Activated T-cell treated with anti-CD3 and anti-CD28 coated beads, Interleukin-2, amount 50 U/mL, for 4 hours (primary cell): ENCODE data around the gene FCAR. TPM values are rescaled to one million over a fixed set of nuclear protein-coding genes. Genes with fewer than 3 reads are reported as not detected.
"Not testable (repeated sequence)": the region's sequence is repeated elsewhere in the genome, so short reads cannot be mapped to it uniquely, and the experiment has no call there.

Experiments
- ATAC-seq, 2 donors: fragments of 200-7000 bp; cut with Tn5 transposase; one replicate each; pipeline ENCODE4 v1.10.0; 2021
- DNase-seq: peaks from one replicate; pipeline ENCODE4 v3.0.0-alpha.2; 2020
- H3K27me3 Mint-ChIP-seq: one replicate; pipeline ENCODE4 v1.8.0; 2021; ENCODE audit warnings: low read depth, mixed read lengths
- H3K36me3 Mint-ChIP-seq: one replicate; pipeline ENCODE4 v1.8.0; 2022; ENCODE audit warnings: mixed read lengths; ENCODE audit not compliant: insufficient read depth
- H3K4me1 Mint-ChIP-seq: one replicate; pipeline ENCODE4 v1.8.0; 2021; ENCODE audit warnings: low read depth, mixed read lengths
- H3K4me3 Mint-ChIP-seq: one replicate; pipeline ENCODE4 v1.8.0; 2021; ENCODE audit warnings: mild to moderate bottlenecking, moderate library complexity, mixed read lengths
- H3K9me3 Mint-ChIP-seq: one replicate; pipeline ENCODE4 v1.8.0; 2021; ENCODE audit warnings: mixed read lengths
- total RNA-seq, 3 donors: library from RNA; stranded (reverse); gene quantifications; one replicate each; pipeline ENCODE4 v1.2.1, GENCODE V29; 2021

The FCAR gene
- total RNA-seq, 3 donors from 2014 or later, result not detected

- not testable (repeated sequence) for DNase-seq, H3K9me3 Mint-ChIP-seq
These were observed 30.2 kb downstream of the FCAR start for GRCh38 chr19:54904261-54904660.

GRCh38 chr19:54905421-54905802 is 31.4 kb downstream of the FCAR start:
- ATAC-seq, result no peak
- peaks cover 6% of the 10 kb centered on the region for H3K27me3 Mint-ChIP-seq
- no peak for DNase-seq
- no peaks in the 10 kb centered on the region for H3K4me1 Mint-ChIP-seq
- H3K36me3 Mint-ChIP-seq, result no peaks in the 10 kb centered on the region
- no peaks in the 10 kb centered on the region for H3K9me3 Mint-ChIP-seq
- H3K4me3 Mint-ChIP-seq, result no peak overlapping the region

More at GRCh38 chr19:54904261-54904660, 30.2 kb downstream of the FCAR start:
- ATAC-seq, H3K4me3 Mint-ChIP-seq, H3K4me1 Mint-ChIP-seq, H3K36me3 Mint-ChIP-seq: not testable (repeated sequence)
- H3K27me3 Mint-ChIP-seq, result peaks cover 12% of the 10 kb centered on the region

GRCh38 chr19:54905803-54906511 is 31.9 kb downstream of the FCAR start, which contains the start of gene NCR1:
Gene NCR1, plus strand, starts transcription at chr19:54906148. Its CDS starts 40 bp downstream, at chr19:54906188.
- Mint-ChIP-seq H3K4me1 (no peaks in the 10 kb centered on the region), H3K27me3 (peaks cover 6% of the 10 kb centered on the region), H3K4me3 (peak within 1 kb of the TSS; percentile 70), H3K9me3 (no peaks in the 10 kb centered on the region), H3K36me3 (no peaks in the 10 kb centered on the region)
- no peak for DNase-seq
- ATAC-seq, result peak in 1 of 2 donors; percentile 41

- Mint-ChIP-seq H3K9me3 (no peaks in the 10 kb centered on the region), H3K4me1 (no peaks in the 10 kb centered on the region), H3K4me3 (peak overlapping the region; percentile 70), H3K36me3 (no peaks in the 10 kb centered on the region), H3K27me3 (peaks cover 6% of the 10 kb centered on the region)
- DNase-seq, result no peak
- no peak for ATAC-seq
These were observed 32.8 kb downstream of the FCAR start for GRCh38 chr19:54906819-54907218.

- not testable (repeated sequence) for H3K9me3 Mint-ChIP-seq, H3K4me3 Mint-ChIP-seq, H3K36me3 Mint-ChIP-seq, ATAC-seq, H3K4me1 Mint-ChIP-seq, H3K27me3 Mint-ChIP-seq, DNase-seq
These were observed 33.9 kb downstream of the FCAR start for GRCh38 chr19:54907899-54908298.

- no peak for ATAC-seq
- Mint-ChIP-seq H3K4me1 (peaks cover 2% of the 10 kb centered on the region), H3K9me3 (no peaks in the 10 kb centered on the region), H3K36me3 (no peaks in the 10 kb centered on the region), H3K4me3 (no peak overlapping the region), H3K27me3 (peaks cover 13% of the 10 kb centered on the region)
- no peak for DNase-seq
These were observed 42.8 kb downstream of the FCAR start for GRCh38 chr19:54916822-54917221.

GRCh38 chr19:54918499-54918898 is 44.5 kb downstream of the FCAR start:
- DNase-seq (no peak), ATAC-seq (no peak)
- Mint-ChIP-seq H3K4me3 (no peak overlapping the region), H3K9me3 (no peaks in the 10 kb centered on the region), H3K27me3 (peaks cover 18% of the 10 kb centered on the region), H3K4me1 (peaks cover 2% of the 10 kb centered on the region), H3K36me3 (no peaks in the 10 kb centered on the region)

- peaks cover 16% of the 10 kb centered on the region for H3K27me3 Mint-ChIP-seq
- ATAC-seq, DNase-seq, H3K4me1 Mint-ChIP-seq, H3K36me3 Mint-ChIP-seq, H3K9me3 Mint-ChIP-seq, H3K4me3 Mint-ChIP-seq: not testable (repeated sequence)
These were observed 45.9 kb downstream of the FCAR start for GRCh38 chr19:54919646-54920563.

GRCh38 chr19:54921082-54921481 is 47.0 kb downstream of the FCAR start:
- no peaks in the 10 kb centered on the region for H3K36me3 Mint-ChIP-seq
- ATAC-seq (no peak), DNase-seq (no peak)
- H3K9me3 Mint-ChIP-seq, result peaks cover 4% of the 10 kb centered on the region
- H3K4me3 Mint-ChIP-seq, result no peak overlapping the region
- H3K4me1 Mint-ChIP-seq, result peaks cover 2% of the 10 kb centered on the region
- peaks cover 12% of the 10 kb centered on the region for H3K27me3 Mint-ChIP-seq

GRCh38 chr19:54923276-54923675 is 49.2 kb downstream of the FCAR start:
- Mint-ChIP-seq H3K27me3 (peaks cover 12% of the 10 kb centered on the region), H3K36me3 (no peaks in the 10 kb centered on the region), H3K4me3 (no peak overlapping the region), H3K9me3 (peaks cover 7% of the 10 kb centered on the region), H3K4me1 (peaks cover 2% of the 10 kb centered on the region)
- DNase-seq (no peak), ATAC-seq (no peak)

- ATAC-seq, result no peak
- DNase-seq, result no peak
- peaks cover 6% of the 10 kb centered on the region for H3K27me3 Mint-ChIP-seq
- no peaks in the 10 kb centered on the region for H3K4me1 Mint-ChIP-seq
- H3K36me3 Mint-ChIP-seq, result no peaks in the 10 kb centered on the region
- H3K9me3 Mint-ChIP-seq, result peaks cover 15% of the 10 kb centered on the region
- no peak overlapping the region for H3K4me3 Mint-ChIP-seq
These were observed 54.3 kb downstream of the FCAR start for GRCh38 chr19:54928299-54928698.

- ATAC-seq (no peak), DNase-seq (no peak)
- no peaks in the 10 kb centered on the region for H3K4me1 Mint-ChIP-seq
- no peaks in the 10 kb centered on the region for H3K36me3 Mint-ChIP-seq
- H3K27me3 Mint-ChIP-seq, result peaks cover 11% of the 10 kb centered on the region
- H3K4me3 Mint-ChIP-seq, result no peak overlapping the region
- no peaks in the 10 kb centered on the region for H3K9me3 Mint-ChIP-seq
These were observed 63.9 kb downstream of the FCAR start for GRCh38 chr19:54937926-54938325.

GRCh38 chr19:54938906-54939305 is 64.9 kb downstream of the FCAR start:
- no peaks in the 10 kb centered on the region for H3K36me3 Mint-ChIP-seq
- H3K27me3 Mint-ChIP-seq, result peaks cover 11% of the 10 kb centered on the region

GRCh38 chr19:54939538-54939937 is 65.5 kb downstream of the FCAR start:
- DNase-seq, ATAC-seq, H3K9me3 Mint-ChIP-seq, H3K36me3 Mint-ChIP-seq, H3K4me3 Mint-ChIP-seq, H3K4me1 Mint-ChIP-seq: not testable (repeated sequence)
- H3K27me3 Mint-ChIP-seq, result peaks cover 11% of the 10 kb centered on the region

More at GRCh38 chr19:54938906-54939305, 64.9 kb downstream of the FCAR start:
- no peaks in the 10 kb centered on the region for H3K4me1 Mint-ChIP-seq
- no peaks in the 10 kb centered on the region for H3K9me3 Mint-ChIP-seq
- no peak overlapping the region for H3K4me3 Mint-ChIP-seq
- ATAC-seq, result no peak
- no peak for DNase-seq
